ENCODE measurements around the gene ZNF580. TPM values are rescaled to one million over a fixed set of nuclear protein-coding genes. Genes with fewer than 3 reads are reported as not detected.

The ZNF580 gene
- total and polyA plus RNA-seq, 5 donors from 2014 or later = 14.3 to 30.8 (median 17.2) TPM

- peaks cover 0 to 59% (median 30%) of the 10 kb centered on the region in 4 donors for H3K4me1 Mint-ChIP-seq
- H3K9me3 Mint-ChIP-seq = no peaks in the 10 kb centered on the region
- Histone ChIP-seq H3K4me1 (ENCODE audit: control insufficient read depth, insufficient read depth, low read length, poor library complexity, severe bottlenecking) (peaks cover 67% of the 10 kb centered on the region), H3K4me3 (ENCODE audit: low read depth, low read length) (no peak overlapping the region), H3K27me3 (ENCODE audit: control insufficient read depth, insufficient read depth, low read length) (no peaks in the 10 kb centered on the region), H3K9me3 (ENCODE audit: control insufficient read depth in 2 of 2, low read length in 2 of 2) (no peaks in the 10 kb centered on the region), H3K27ac (ENCODE audit: insufficient read depth, low read length, poor library complexity, severe bottlenecking) (no peak overlapping the region), H3K36me3 (ENCODE audit: control insufficient read depth, insufficient read depth, low read length) (peaks cover 8% of the 10 kb centered on the region)
- no peak for ATAC-seq (ENCODE audit: low read depth in 2 of 2)
- peak overlapping the region in 2 of 3 donors; percentile 67 to 93 for H3K27ac Mint-ChIP-seq
- DNase-seq = no peak
- H3K4me3 Mint-ChIP-seq = peak overlapping the region; percentile 93 to 97 (median 96)
- H3K27me3 Mint-ChIP-seq = peaks cover 6% of the 10 kb centered on the region
- H3K36me3 Mint-ChIP-seq = no peaks in the 10 kb centered on the region
Measured at GRCh38 chr19:55644842-55645511, 4.2 kb downstream of the ZNF580 start.

- Histone ChIP-seq H3K27me3 (ENCODE audit: control insufficient read depth, insufficient read depth, low read length) (no peaks in the 10 kb centered on the region), H3K9me3 (ENCODE audit: control insufficient read depth in 2 of 2, low read length in 2 of 2) (no peaks in the 10 kb centered on the region), H3K27ac (ENCODE audit: insufficient read depth, low read length, poor library complexity, severe bottlenecking) (no peak overlapping the region), H3K36me3 (ENCODE audit: control insufficient read depth, insufficient read depth, low read length) (peaks cover 8% of the 10 kb centered on the region), H3K4me3 (ENCODE audit: low read depth, low read length) (no peak overlapping the region), H3K4me1 (ENCODE audit: control insufficient read depth, insufficient read depth, low read length, poor library complexity, severe bottlenecking) (peaks cover 62% of the 10 kb centered on the region)
- Mint-ChIP-seq H3K9me3 (no peaks in the 10 kb centered on the region), H3K4me1 (peaks cover 0 to 60% (median 28%) of the 10 kb centered on the region in 4 donors), H3K27ac (peak overlapping the region in 1 of 3 donors; percentile 20), H3K4me3 (peak overlapping the region; percentile 65 to 93 (median 84)), H3K36me3 (no peaks in the 10 kb centered on the region), H3K27me3 (peaks cover 6% of the 10 kb centered on the region)
- ATAC-seq (ENCODE audit: low read depth in 2 of 2) (no peak), DNase-seq (no peak)
Measured at GRCh38 chr19:55645512-55645881, 4.7 kb downstream of the ZNF580 start.

GRCh38 chr19:55646889-55647731 is 6.3 kb downstream of the ZNF580 start:
- ATAC-seq (ENCODE audit: low read depth in 2 of 2) (no peak), DNase-seq (no peak)
- Mint-ChIP-seq H3K4me1 (peaks cover 0 to 50% (median 20%) of the 10 kb centered on the region in 4 donors), H3K9me3 (no peaks in the 10 kb centered on the region), H3K36me3 (no peaks in the 10 kb centered on the region), H3K27ac (peak overlapping the region in 2 of 3 donors; percentile 38 to 62), H3K27me3 (peaks cover 6% of the 10 kb centered on the region), H3K4me3 (peak overlapping the region; percentile 79 to 90 (median 85))
- Histone ChIP-seq H3K4me1 (ENCODE audit: control insufficient read depth, insufficient read depth, low read length, poor library complexity, severe bottlenecking) (peaks cover 47% of the 10 kb centered on the region), H3K27ac (ENCODE audit: insufficient read depth, low read length, poor library complexity, severe bottlenecking) (peak overlapping the region; percentile 55), H3K36me3 (ENCODE audit: control insufficient read depth, insufficient read depth, low read length) (peaks cover 8% of the 10 kb centered on the region), H3K9me3 (ENCODE audit: control insufficient read depth in 2 of 2, low read length in 2 of 2) (no peaks in the 10 kb centered on the region), H3K4me3 (ENCODE audit: low read depth, low read length) (peak overlapping the region; percentile 26), H3K27me3 (ENCODE audit: control insufficient read depth, insufficient read depth, low read length) (no peaks in the 10 kb centered on the region)

- Mint-ChIP-seq H3K36me3 (no peaks in the 10 kb centered on the region), H3K4me1 (peaks cover 0 to 46% (median 18%) of the 10 kb centered on the region in 4 donors), H3K27me3 (peaks cover 6% of the 10 kb centered on the region), H3K9me3 (no peaks in the 10 kb centered on the region), H3K4me3 (peak within 1 kb of the TSS; percentile 79 to 90 (median 85)), H3K27ac (peak within 1 kb of the TSS in 2 of 3 donors; percentile 38 to 62)
- Histone ChIP-seq H3K4me3 (ENCODE audit: low read depth, low read length) (peak within 1 kb of the TSS; percentile 26), H3K4me1 (ENCODE audit: control insufficient read depth, insufficient read depth, low read length, poor library complexity, severe bottlenecking) (peaks cover 39% of the 10 kb centered on the region), H3K27me3 (ENCODE audit: control insufficient read depth, insufficient read depth, low read length) (no peaks in the 10 kb centered on the region), H3K9me3 (ENCODE audit: control insufficient read depth in 2 of 2, low read length in 2 of 2) (no peaks in the 10 kb centered on the region), H3K27ac (ENCODE audit: insufficient read depth, low read length, poor library complexity, severe bottlenecking) (peak within 1 kb of the TSS; percentile 55), H3K36me3 (ENCODE audit: control insufficient read depth, insufficient read depth, low read length) (peaks cover 8% of the 10 kb centered on the region)
- ATAC-seq (ENCODE audit: low read depth in 2 of 2) = peak in 1 of 2 donors; percentile 20
- peak in 2 of 3 donors; percentile 39 to 55 for DNase-seq
Measured at GRCh38 chr19:55647732-55648584, 7.2 kb downstream of the ZNF580 start, which contains the start of gene CCDC106. Gene CCDC106, plus strand, starts transcription at chr19:55648212. Its CDS starts 835 bp downstream, at chr19:55649047.

- Mint-ChIP-seq H3K4me3 (peak overlapping the region; percentile 32 to 79 (median 74)), H3K9me3 (no peaks in the 10 kb centered on the region), H3K27ac (no peak overlapping the region), H3K27me3 (peaks cover 4% of the 10 kb centered on the region), H3K4me1 (peaks cover 0 to 44% (median 14%) of the 10 kb centered on the region in 4 donors), H3K36me3 (no peaks in the 10 kb centered on the region)
- no peak overlapping the region for H3K27ac ChIP-seq (ENCODE audit: insufficient read depth, low read length, poor library complexity, severe bottlenecking)
- H3K4me3 ChIP-seq (ENCODE audit: low read depth, low read length) = no peak overlapping the region
- no peak for ATAC-seq (ENCODE audit: low read depth in 2 of 2)
- H3K36me3 ChIP-seq (ENCODE audit: control insufficient read depth, insufficient read depth, low read length) = peaks cover 8% of the 10 kb centered on the region
- peaks cover 35% of the 10 kb centered on the region for H3K4me1 ChIP-seq (ENCODE audit: control insufficient read depth, insufficient read depth, low read length, poor library complexity, severe bottlenecking)
- H3K27me3 ChIP-seq (ENCODE audit: control insufficient read depth, insufficient read depth, low read length) = no peaks in the 10 kb centered on the region
- DNase-seq = no peak
- H3K9me3 ChIP-seq (ENCODE audit: control insufficient read depth in 2 of 2, low read length in 2 of 2) = no peaks in the 10 kb centered on the region
Measured at GRCh38 chr19:55648585-55649267, 7.9 kb downstream of the ZNF580 start.

- peak overlapping the region in 1 of 3 donors; percentile 56 for H3K27ac Mint-ChIP-seq
- peaks cover 0 to 38% (median 11%) of the 10 kb centered on the region in 4 donors for H3K4me1 Mint-ChIP-seq
- H3K27me3 ChIP-seq (ENCODE audit: control insufficient read depth, insufficient read depth, low read length) = no peaks in the 10 kb centered on the region
- H3K4me3 ChIP-seq (ENCODE audit: low read depth, low read length) = no peak overlapping the region
- no peak overlapping the region for H3K27ac ChIP-seq (ENCODE audit: insufficient read depth, low read length, poor library complexity, severe bottlenecking)
- no peaks in the 10 kb centered on the region for H3K36me3 Mint-ChIP-seq
- DNase-seq = no peak
- no peaks in the 10 kb centered on the region for H3K9me3 ChIP-seq (ENCODE audit: control insufficient read depth in 2 of 2, low read length in 2 of 2)
- H3K4me3 Mint-ChIP-seq = peak overlapping the region; percentile 55 to 84 (median 76)
- no peak for ATAC-seq (ENCODE audit: low read depth in 2 of 2)
- H3K4me1 ChIP-seq (ENCODE audit: control insufficient read depth, insufficient read depth, low read length, poor library complexity, severe bottlenecking) = peaks cover 27% of the 10 kb centered on the region
- peaks cover 12% of the 10 kb centered on the region for H3K27me3 Mint-ChIP-seq
- H3K36me3 ChIP-seq (ENCODE audit: control insufficient read depth, insufficient read depth, low read length) = peaks cover 8% of the 10 kb centered on the region
- peaks cover 0 to 2% (median 0%) of the 10 kb centered on the region in 7 donors for H3K9me3 Mint-ChIP-seq
Measured at GRCh38 chr19:55649268-55650125, 8.7 kb downstream of the ZNF580 start.
